SK-N-SH treated with all-trans-retinoic acid at 6 μM for 48 hours (cell line): ENCODE results near the gene N4BP2L1.

Source experiments
- ATAC-seq: fragments of 200-7000 bp; cut with Tn5 transposase; 3 replicates; pipeline ENCODE4 v1.9.1; 2020; ENCODE audit warnings: mild to moderate bottlenecking, moderate library complexity
- BACH2 ChIP-seq: fragments of 250-450 bp; sonication (Bioruptor Pico); IDR thresholded peaks from 2 replicates; pipeline ENCODE4 v1.9.0; 2021; ENCODE audit warnings: mild to moderate bottlenecking, borderline replicate concordance
- CREB5 ChIP-seq: fragments of 250-450 bp; sonication (Bioruptor Pico); IDR thresholded peaks from 2 replicates; pipeline ENCODE4 v1.5.1; 2020; ENCODE audit warnings: low read depth, mild to moderate bottlenecking, moderate library complexity
- CSDC2 ChIP-seq: fragments of 250-450 bp; sonication (Bioruptor Pico); IDR thresholded peaks from 2 replicates; pipeline ENCODE4 v1.5.0; 2020; ENCODE audit warnings: mild to moderate bottlenecking, moderate library complexity
- CSRNP3 ChIP-seq: fragments of 250-450 bp; sonication (Bioruptor Pico); IDR thresholded peaks from 2 replicates; pipeline ENCODE4 v1.5.1; 2021; ENCODE audit warnings: mild to moderate bottlenecking, moderate library complexity
- GLIS3 ChIP-seq: fragments of 250-450 bp; sonication (Bioruptor Pico); IDR thresholded peaks from 2 replicates; pipeline ENCODE4 v1.5.0; 2020; ENCODE audit warnings: mild to moderate bottlenecking, moderate library complexity
- ISL1 ChIP-seq: fragments of 250-450 bp; sonication (Bioruptor Pico); IDR thresholded peaks from 2 replicates; pipeline ENCODE4 v2.1.2; 2022; ENCODE audit warnings: mild to moderate bottlenecking, moderate library complexity
- POU6F1 ChIP-seq: fragments of 250-450 bp; sonication (Bioruptor Pico); IDR thresholded peaks from 2 replicates; pipeline ENCODE4 v1.8.0; 2021; ENCODE audit warnings: low read depth, mild to moderate bottlenecking, moderate library complexity, borderline replicate concordance
- PPARA ChIP-seq: fragments of 250-450 bp; sonication (Bioruptor Pico); IDR thresholded peaks from 2 replicates; pipeline ENCODE4 v1.5.0; 2020; ENCODE audit warnings: mild to moderate bottlenecking, borderline replicate concordance
- SNAI2 ChIP-seq: fragments of 250-450 bp; sonication (Bioruptor Pico); IDR thresholded peaks from 2 replicates; pipeline ENCODE4 v1.5.0; 2020; ENCODE audit warnings: mild to moderate bottlenecking, moderate library complexity
- TCF4 ChIP-seq: fragments of 250-450 bp; sonication (Bioruptor Pico); IDR thresholded peaks from 2 replicates; pipeline ENCODE4 v1.8.0; 2021; ENCODE audit warnings: mild to moderate bottlenecking, moderate library complexity, borderline replicate concordance
- TOX ChIP-seq: fragments of 250-450 bp; sonication (Bioruptor Pico); IDR thresholded peaks from 2 replicates; pipeline ENCODE4 v1.8.0; 2021; ENCODE audit warnings: mild to moderate bottlenecking, moderate library complexity, borderline replicate concordance
- TSHZ2 ChIP-seq: fragments of 250-450 bp; sonication (Bioruptor Pico); IDR thresholded peaks from 2 replicates; pipeline ENCODE4 v1.5.0; 2020; ENCODE audit warnings: mild to moderate bottlenecking, moderate library complexity
- ZC3H10 ChIP-seq: fragments of 250-450 bp; sonication (Bioruptor Pico); IDR thresholded peaks from 2 replicates; pipeline ENCODE4 v1.5.1; 2021; ENCODE audit warnings: mild to moderate bottlenecking, moderate library complexity
- ZFP3 ChIP-seq: fragments of 250-450 bp; sonication (Bioruptor Pico); IDR thresholded peaks from 2 replicates; pipeline ENCODE4 v1.5.0; 2020; ENCODE audit warnings: mild to moderate bottlenecking, moderate library complexity
- ZFP30 ChIP-seq: fragments of 450-650 bp; formaldehyde crosslinking; IDR thresholded peaks from 2 replicates; pipeline ENCODE4 v1.5.0; 2022; ENCODE audit warnings: mild to moderate bottlenecking, moderate library complexity
- ZNF565 ChIP-seq: fragments of 450-650 bp; formaldehyde crosslinking; conservative IDR thresholded peaks from 2 replicates; pipeline ENCODE4 v1.5.0; 2020; ENCODE audit warnings: low read depth, mild to moderate bottlenecking, moderate library complexity
- ZNF70 ChIP-seq: fragments of 450-650 bp; formaldehyde crosslinking; IDR thresholded peaks from 2 replicates; pipeline ENCODE4 v1.5.0; 2020; ENCODE audit warnings: mild to moderate bottlenecking, moderate library complexity
- ZNF8 ChIP-seq: fragments of 450-650 bp; formaldehyde crosslinking; IDR thresholded peaks from 2 replicates; pipeline ENCODE4 v1.5.0; 2020; ENCODE audit warnings: mild to moderate bottlenecking, moderate library complexity

Gene N4BP2L1

GRCh38 chr13:32384702-32385101, 43.2 kb downstream of the N4BP2L1 start:
- TF ChIP-seq POU6F1 (CRISPR knock-in tag), result no peak
- TF ChIP-seq TSHZ2 (CRISPR knock-in tag), result no peak
- no peak for TF ChIP-seq ZNF8 (CRISPR knock-in tag)
- no peak for TF ChIP-seq CSRNP3 (CRISPR knock-in tag)
- TF ChIP-seq ZFP3, result no peak
- no peak for TF ChIP-seq ZNF70 (CRISPR knock-in tag)
- TF ChIP-seq CREB5 (CRISPR knock-in tag), result no peak
- TF ChIP-seq ISL1 (CRISPR knock-in tag), result no peak
- ATAC-seq, result no peak

- no peak for ATAC-seq
These were observed 43.9 kb downstream of the N4BP2L1 start for GRCh38 chr13:32383836-32384618.

More at GRCh38 chr13:32383836-32384618, 43.9 kb downstream of the N4BP2L1 start:
- TF ChIP-seq BACH2 (CRISPR knock-in tag) (no peak), ISL1 (CRISPR knock-in tag) (no peak), ZNF70 (CRISPR knock-in tag) (no peak), CSDC2 (CRISPR knock-in tag) (no peak), SNAI2 (CRISPR knock-in tag) (no peak), ZNF565 (CRISPR knock-in tag) (no peak), CREB5 (CRISPR knock-in tag) (no peak), POU6F1 (CRISPR knock-in tag) (no peak), ZFP30 (no peak), CSRNP3 (CRISPR knock-in tag) (no peak), TCF4 (CRISPR knock-in tag) (no peak), ZC3H10 (CRISPR knock-in tag) (no peak), TOX (CRISPR knock-in tag) (no peak), PPARA (no peak), GLIS3 (CRISPR knock-in tag) (no peak)
